Measurements from ENCODE around the gene MAGEA9.

GRCh38 chrX:149804102-149804501 lies 22.4 kb downstream of the MAGEA9 start:
- no peak for TF ChIP-seq CTCF (IDR thresholded peaks at IDR 0.05)
- no peak for TF ChIP-seq EZH2 (IDR thresholded peaks at IDR 0.05; ENCODE audit: borderline replicate concordance, insufficient read depth, low read depth, low read length, poor library complexity, severe bottlenecking)

All from B cell (primary cell).